Posterior cingulate gyrus (tissue), 11 donors: Measurements from ENCODE around the gene C1R.
"Not testable (repeated sequence)": the region's sequence is repeated elsewhere in the genome, so short reads cannot be mapped to it uniquely, and the experiment has no call there.

Experiments used
- DNase-seq, 10 donors: peaks; one replicate each; pipeline versions ENCODE4 v3.0.0 to v3.0.0-alpha.2; 2020 to 2021; ENCODE audit warnings: mixed read lengths in 3 of 10
- intact Hi-C: fragments of 100-400 bp; cut with DNase I; formaldehyde crosslinking; loops from one replicate; pipeline ENCODE4 v1.15.1; 2023

C1R gene

GRCh38 chr12:7122811-7123769, 30.8 kb upstream of the C1R start:
- intact Hi-C loops: no loop called here
- no peak for DNase-seq

- intact Hi-C loops: no loop called here
Measured at GRCh38 chr12:7121324-7121723, 29.1 kb upstream of the C1R start.

GRCh38 chr12:7120166-7120565, 27.9 kb upstream of the C1R start:
- DNase-seq: no peak
- intact Hi-C loops: no loop called here

More at GRCh38 chr12:7121324-7121723, 29.1 kb upstream of the C1R start:
- DNase-seq: no peak

GRCh38 chr12:7118881-7119280, 26.6 kb upstream of the C1R start:
- intact Hi-C loops: loop anchor here (10.0 kb wide), 1 partner anchor 174 kb away; the partner anchor contains the start of genes C12orf57 and RNU7-1
- no peak for DNase-seq

- intact Hi-C loops: loop anchor here (10.0 kb wide), 1 partner anchor 173 kb away; the partner anchor contains the start of genes C12orf57 and RNU7-1
Measured at GRCh38 chr12:7117670-7118069, 25.4 kb upstream of the C1R start.

GRCh38 chr12:7116916-7117315, 24.7 kb upstream of the C1R start:
- intact Hi-C loops: loop anchor here (10.0 kb wide), 1 partner anchor 172 kb away; the partner anchor contains the start of genes C12orf57 and RNU7-1
- DNase-seq: no peak

More at GRCh38 chr12:7117670-7118069, 25.4 kb upstream of the C1R start:
- no peak for DNase-seq

- no peak for DNase-seq
- intact Hi-C loops: loop anchor here (10.0 kb wide), 1 partner anchor 171 kb away; the partner anchor contains the start of genes C12orf57 and RNU7-1
Measured at GRCh38 chr12:7116196-7116595, 24.0 kb upstream of the C1R start.

GRCh38 chr12:7114851-7115250, 22.6 kb upstream of the C1R start:
- DNase-seq: peak in 1 of 10 donors; percentile 8
- intact Hi-C loops: loop anchor here (10.0 kb wide), 1 partner anchor 170 kb away; the partner anchor contains the start of genes C12orf57 and RNU7-1

- intact Hi-C loops: loop anchor here (10.0 kb wide), 1 partner anchor 169 kb away; the partner anchor contains the start of genes C12orf57 and RNU7-1
Measured at GRCh38 chr12:7114008-7114407, 21.8 kb upstream of the C1R start.

GRCh38 chr12:7113389-7113871, 21.2 kb upstream of the C1R start:
- peak in 3 of 10 donors; percentile 27 to 73 (median 49) for DNase-seq

More at GRCh38 chr12:7114008-7114407, 21.8 kb upstream of the C1R start:
- peak in 1 of 10 donors; percentile 38 for DNase-seq

GRCh38 chr12:7112041-7112440, 19.8 kb upstream of the C1R start:
- intact Hi-C loops: loop anchor here (10.0 kb wide), 1 partner anchor 167 kb away; the partner anchor contains the start of genes C12orf57 and RNU7-1

More at GRCh38 chr12:7113389-7113871, 21.2 kb upstream of the C1R start:
- intact Hi-C loops: loop anchor here (10.0 kb wide), 1 partner anchor 169 kb away; the partner anchor contains the start of genes C12orf57 and RNU7-1

GRCh38 chr12:7110661-7111060, 18.4 kb upstream of the C1R start:
- peak in 2 of 10 donors; percentile 24 to 34 for DNase-seq
- intact Hi-C loops: loop anchor here (10.0 kb wide), 1 partner anchor 166 kb away; the partner anchor contains the start of genes C12orf57 and RNU7-1

More at GRCh38 chr12:7112041-7112440, 19.8 kb upstream of the C1R start:
- DNase-seq: peak in 1 of 10 donors; percentile 6

- intact Hi-C loops: no loop called here
- DNase-seq: peak in 1 of 10 donors; percentile 29
Measured at GRCh38 chr12:7109572-7109920, 17.3 kb upstream of the C1R start.

- intact Hi-C loops: no loop called here
Measured at GRCh38 chr12:7108796-7109571, 16.7 kb upstream of the C1R start, which contains the start of gene C1RL. Gene C1RL, minus strand, starts transcription at chr12:7109214. Its CDS starts 34 bp downstream, at chr12:7109180.

GRCh38 chr12:7108003-7108795, 16.0 kb upstream of the C1R start:
- intact Hi-C loops: no loop called here
- peak in 5 of 10 donors; percentile 26 to 90 (median 79) for DNase-seq

More at GRCh38 chr12:7108796-7109571, 16.7 kb upstream of the C1R start, which contains the start of gene C1RL:
- DNase-seq: peak; percentile 57 to 96 (median 82)

- DNase-seq: peak in 1 of 10 donors; percentile 53
- intact Hi-C loops: no loop called here
Measured at GRCh38 chr12:7107636-7108002, 15.4 kb upstream of the C1R start.

- peak in 3 of 10 donors; percentile 10 to 36 (median 26) for DNase-seq
- intact Hi-C loops: not testable (repeated sequence)
Measured at GRCh38 chr12:7107181-7107580, 14.9 kb upstream of the C1R start.

- DNase-seq: no peak
- intact Hi-C loops: no loop called here
Measured at GRCh38 chr12:7106082-7106481, 13.8 kb upstream of the C1R start.
